Endothelial cell of umbilical vein (primary cell): ENCODE measurements around the gene KLF13. TPM values are rescaled to one million over a fixed set of nuclear protein-coding genes. Genes with fewer than 3 reads are reported as not detected.
A peak's percentile ranks its signal among the peaks of the same experiment; 100 is the strongest.
"Not testable (repeated sequence)": the region's sequence is repeated elsewhere in the genome, so short reads cannot be mapped to it uniquely, and the experiment has no call there.

Experiments
- BruUV-seq: library from RNA; stranded (reverse); fragments of 400-500 nt; replicated peaks from 2 replicates; lab custom pipeline; 2021; lab: Mats Ljungman, UMichigan
- CTCF ChIA-PET: fragments of 300-600, 350-600 bp; sonication (Branson Sonifier 250); formaldehyde crosslinking; loops from one replicate; lab custom pipeline; 2021; ENCODE audit warnings: antibody characterized with exemption, inconsistent platforms; lab: Charles Lee
- POLR2A ChIA-PET: fragments of 300-600, 350-600 bp; sonication (Branson Sonifier 250); formaldehyde crosslinking; loops from one replicate; lab custom pipeline; 2021; ENCODE audit warnings: antibody characterized with exemption, inconsistent platforms; lab: Charles Lee
- DNase-seq: peaks from one replicate; pipeline ENCODE4 v3.0.0-alpha.2; 2011; ENCODE audit warnings: low read depth, low spot score
- FAIRE-seq: peaks from 2 replicates; lab custom pipeline; 2011; peaks lifted over from hg19 to GRCh38; lab: Jason Lieb, UNC
- H2AFZ ChIP-seq: 2 replicates; pipeline ENCODE4 v1.6.0; 2012; ENCODE audit warnings: low read depth, low read length, control low read depth, inconsistent platforms
- H3K27ac ChIP-seq: 2 replicates; pipeline ENCODE4 v1.5.1; 2011; ENCODE audit warnings: low read depth, mild to moderate bottlenecking, control low read depth, low read length, moderate library complexity; ENCODE audit not compliant: insufficient read depth
- H3K27me3 ChIP-seq, 2 experiments: 2 replicates each; pipeline versions ENCODE4 v1.6.0 to v1.6.1; 2011; ENCODE audit warnings: low read length in 2 of 2, mixed read lengths in 1 of 2; ENCODE audit not compliant: control insufficient read depth in 2 of 2, insufficient read depth in 2 of 2
- H3K36me3 ChIP-seq, 2 experiments: 2 replicates in 1 of 2; 3 replicates in 1 of 2; pipeline ENCODE4 v1.5.1; 2011; ENCODE audit warnings: low read length in 2 of 2, mild to moderate bottlenecking in 1 of 2, moderate library complexity in 1 of 2; ENCODE audit not compliant: control insufficient read depth in 2 of 2, insufficient read depth in 2 of 2; ENCODE audit errors: extremely low read depth in 1 of 2
- H3K4me1 ChIP-seq: 3 replicates; pipeline ENCODE4 v1.5.1; 2011; ENCODE audit warnings: mild to moderate bottlenecking, low read length; ENCODE audit not compliant: control insufficient read depth, insufficient read depth; ENCODE audit errors: extremely low read depth
- H3K4me2 ChIP-seq: 2 replicates; pipeline ENCODE4 v1.6.1; 2011; ENCODE audit warnings: low read length, control low read depth, mixed read lengths; ENCODE audit not compliant: insufficient read depth
- H3K4me3 ChIP-seq, 3 experiments: fragments of 200-600 bp in 1 of 3; sonication (generic), shearing (Covaris generic) in 1 of 3; replicated peaks in 1 of 3; 2 replicates each; pipeline ENCODE4 v1.5.1; 2011 to 2016; ENCODE audit warnings: control low read depth in 3 of 3, low read length in 3 of 3, mild to moderate bottlenecking in 2 of 3, inconsistent platforms in 1 of 3, low read depth in 1 of 3, moderate library complexity in 1 of 3; ENCODE audit not compliant: insufficient read depth in 1 of 3
- H3K79me2 ChIP-seq: 2 replicates; pipeline ENCODE4 v1.6.0; 2012; ENCODE audit warnings: low read length, inconsistent platforms; ENCODE audit not compliant: control insufficient read depth, insufficient read depth
- H3K9ac ChIP-seq: replicated peaks from 2 replicates; pipeline ENCODE3; 2011; ENCODE audit warnings: low read length, control low read depth; ENCODE audit not compliant: insufficient read depth; ENCODE audit errors: extremely low read depth
- H3K9me1 ChIP-seq: replicated peaks from 3 replicates; pipeline ENCODE4 v1.6.0; 2011; ENCODE audit warnings: mild to moderate bottlenecking, low read length; ENCODE audit not compliant: control insufficient read depth, insufficient read depth; ENCODE audit errors: extremely low read depth
- H3K9me3 ChIP-seq: replicated peaks from 2 replicates; pipeline ENCODE4 v1.5.1; 2012; ENCODE audit warnings: low read length, inconsistent platforms; ENCODE audit not compliant: control insufficient read depth, insufficient read depth
- H4K20me1 ChIP-seq: replicated peaks from 2 replicates; pipeline ENCODE3; 2011; ENCODE audit warnings: mild to moderate bottlenecking, low read length; ENCODE audit not compliant: control insufficient read depth, insufficient read depth; ENCODE audit errors: extremely low read depth
- EZH2 ChIP-seq: IDR thresholded peaks from 2 replicates; pipeline ENCODE4 v1.6.1; 2012; ENCODE audit warnings: borderline replicate concordance, low read depth, mild to moderate bottlenecking, moderate library complexity, low read length, inconsistent platforms; ENCODE audit not compliant: severe bottlenecking
- FOS ChIP-seq: IDR thresholded peaks from 2 replicates; pipeline ENCODE4 v1.6.1; 2011; ENCODE audit warnings: mild to moderate bottlenecking, low read length, moderate library complexity, borderline replicate concordance; ENCODE audit not compliant: insufficient read depth
- GATA2 ChIP-seq: IDR thresholded peaks from 2 replicates; pipeline ENCODE4 v1.7.0; 2011; ENCODE audit warnings: low read depth, mild to moderate bottlenecking, moderate library complexity, mixed read lengths, low read length; ENCODE audit not compliant: insufficient read length, insufficient read depth
- JUN ChIP-seq: IDR thresholded peaks from 2 replicates; pipeline ENCODE4 v1.6.1; 2011; ENCODE audit warnings: borderline replicate concordance, low read depth; ENCODE audit not compliant: insufficient read length, insufficient read depth
- MYC ChIP-seq: IDR thresholded peaks from one replicate; pipeline ENCODE4 v1.6.1; 2011; ENCODE audit warnings: mild to moderate bottlenecking, low read depth, low read length
- POLR2A ChIP-seq: IDR thresholded peaks from 2 replicates; pipeline ENCODE4 v1.6.1; 2012; ENCODE audit warnings: low read depth, mild to moderate bottlenecking, control low read depth, low read length
- POLR2AphosphoS5 ChIP-seq: IDR thresholded peaks from 2 replicates; pipeline ENCODE4 v1.6.1; 2012; ENCODE audit warnings: low read depth, mild to moderate bottlenecking, control low read depth, low read length, moderate library complexity; ENCODE audit not compliant: insufficient read depth
- dilution Hi-C: fragments of 300-500 bp; cut with MboI; formaldehyde crosslinking; loops from one replicate; pipeline ENCODE4 v1.15.0; 2019; ENCODE audit warnings: low sequenced_read_pairs; ENCODE audit not compliant: extremely low pct_ligation_motif_present
- intact Hi-C: fragments of 100-400 bp; cut with micrococcal nuclease; formaldehyde crosslinking; loops from one replicate; pipeline ENCODE4 v1.10.0; 2022
- polyA plus RNA-seq, 4 experiments: library from polyadenylated mRNA; depleted of rRNA in 3 of 4; stranded (reverse) in 3 of 4; unstranded in 1 of 4; fragments of >200 nt; gene quantifications; 2 replicates each; pipeline versions ENCODE4 v1.2.1 to v1.2.3, GENCODE V29; 2011 to 2012; ENCODE audit warnings: missing spikeins in 1 of 4
- total RNA-seq: library from RNA; stranded (reverse); gene quantifications from 2 replicates; pipeline ENCODE4 v1.2.3, GENCODE V29; 2021
- TF ChIP-seq, protein P1 (sequence below): IDR thresholded peaks from 2 replicates; pipeline ENCODE4 v1.6.1; 2011; ENCODE audit not compliant: insufficient read depth, insufficient read length
- TF ChIP-seq, protein P2 (sequence below), 2 donors: IDR thresholded peaks; 1 replicate in 1 of 2; 2 replicates in 1 of 2; pipeline ENCODE4 v1.5.1; 2011; ENCODE audit warnings: low read length in 2 of 2, mild to moderate bottlenecking in 2 of 2, moderate library complexity in 2 of 2, control low read depth in 1 of 2, inconsistent platforms in 1 of 2, low read depth in 1 of 2; ENCODE audit not compliant: insufficient read depth in 1 of 2; ENCODE audit errors: extremely low read depth in 1 of 2

Gene KLF13
- total and polyA plus RNA-seq, 2 donors (not counting 3 experiments of a cell fraction or from before 2014, with no cell fraction given): 10.1 to 31.9 TPM

DNA sequence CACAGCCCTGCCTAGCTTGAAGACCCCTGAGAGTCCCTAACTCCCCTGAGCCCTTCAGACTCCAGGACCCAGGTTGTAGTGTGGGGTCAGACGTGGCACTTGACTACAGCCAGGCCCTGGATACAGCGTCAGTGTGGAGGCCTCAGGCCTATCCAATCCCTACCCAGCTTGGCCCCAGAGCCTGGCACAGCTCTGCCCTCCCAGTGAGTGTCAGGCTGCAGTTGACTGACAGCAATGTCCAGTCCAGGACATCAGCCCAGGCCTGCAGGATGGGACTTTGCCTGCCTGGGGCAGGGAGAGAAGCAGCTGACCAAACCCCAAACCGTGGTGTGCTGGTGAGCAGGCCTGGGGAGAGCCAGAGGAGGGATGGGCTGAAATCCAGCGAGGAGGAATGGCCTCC, 27.3 kb downstream of the KLF13 start:
- Histone ChIP-seq H2AFZ (no peak overlapping the region), H3K27ac (peak overlapping the region; percentile 51), H3K4me3 (no peak overlapping the region), H3K4me1 (peaks cover 13% of the 10 kb centered on the region), H3K9ac (peak overlapping the region; percentile 11), H3K79me2 (peaks cover 6% of the 10 kb centered on the region), H3K9me3 (no peaks in the 10 kb centered on the region), H3K36me3 (no peaks in the 10 kb centered on the region), H3K9me1 (no peaks in the 10 kb centered on the region), H3K4me2 (no peak overlapping the region), H3K27me3 (no peaks in the 10 kb centered on the region), H4K20me1 (no peaks in the 10 kb centered on the region)
- CTCF ChIA-PET: interaction anchor here (0.8 to 1.9 kb wide), 7 partner anchors 9 to 136 kb away, joined by 3 to 10 read pairs (median 5); no protein-coding TSS in a partner anchor
- dilution Hi-C loops: no loop called here
- no peak for TF ChIP-seq FOS
- no peak for TF ChIP-seq GATA2
- TF ChIP-seq EZH2: no peak
- TF ChIP-seq POLR2AphosphoS5: no peak
- no peak for TF ChIP-seq POLR2A
- no peak for TF ChIP-seq MYC
- TF ChIP-seq, protein P1, sequence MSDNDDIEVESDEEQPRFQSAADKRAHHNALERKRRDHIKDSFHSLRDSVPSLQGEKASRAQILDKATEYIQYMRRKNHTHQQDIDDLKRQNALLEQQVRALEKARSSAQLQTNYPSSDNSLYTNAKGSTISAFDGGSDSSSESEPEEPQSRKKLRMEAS: no peak
- no peak for TF ChIP-seq JUN
- TF ChIP-seq, protein P2, sequence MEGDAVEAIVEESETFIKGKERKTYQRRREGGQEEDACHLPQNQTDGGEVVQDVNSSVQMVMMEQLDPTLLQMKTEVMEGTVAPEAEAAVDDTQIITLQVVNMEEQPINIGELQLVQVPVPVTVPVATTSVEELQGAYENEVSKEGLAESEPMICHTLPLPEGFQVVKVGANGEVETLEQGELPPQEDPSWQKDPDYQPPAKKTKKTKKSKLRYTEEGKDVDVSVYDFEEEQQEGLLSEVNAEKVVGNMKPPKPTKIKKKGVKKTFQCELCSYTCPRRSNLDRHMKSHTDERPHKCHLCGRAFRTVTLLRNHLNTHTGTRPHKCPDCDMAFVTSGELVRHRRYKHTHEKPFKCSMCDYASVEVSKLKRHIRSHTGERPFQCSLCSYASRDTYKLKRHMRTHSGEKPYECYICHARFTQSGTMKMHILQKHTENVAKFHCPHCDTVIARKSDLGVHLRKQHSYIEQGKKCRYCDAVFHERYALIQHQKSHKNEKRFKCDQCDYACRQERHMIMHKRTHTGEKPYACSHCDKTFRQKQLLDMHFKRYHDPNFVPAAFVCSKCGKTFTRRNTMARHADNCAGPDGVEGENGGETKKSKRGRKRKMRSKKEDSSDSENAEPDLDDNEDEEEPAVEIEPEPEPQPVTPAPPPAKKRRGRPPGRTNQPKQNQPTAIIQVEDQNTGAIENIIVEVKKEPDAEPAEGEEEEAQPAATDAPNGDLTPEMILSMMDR (IDR thresholded peaks at IDR 0.05; ENCODE audit: extremely low read depth in 1 of 2, insufficient read depth in 1 of 2, low read depth in 1 of 2, low read length in 2 of 2): no peak
- intact Hi-C loops: loop anchor here (1.0 kb wide), 2 partner anchors 12 to 28 kb away; partner anchors contain the start of gene KLF13
- POLR2A ChIA-PET: interaction anchor here (0.9 to 1.1 kb wide), 2 partner anchors 9 to 11 kb away, joined by 3 read pairs; no protein-coding TSS in a partner anchor
- DNase-seq: no peak
- BruUV-seq: no TSS peak
- FAIRE-seq: no peak

DNA sequence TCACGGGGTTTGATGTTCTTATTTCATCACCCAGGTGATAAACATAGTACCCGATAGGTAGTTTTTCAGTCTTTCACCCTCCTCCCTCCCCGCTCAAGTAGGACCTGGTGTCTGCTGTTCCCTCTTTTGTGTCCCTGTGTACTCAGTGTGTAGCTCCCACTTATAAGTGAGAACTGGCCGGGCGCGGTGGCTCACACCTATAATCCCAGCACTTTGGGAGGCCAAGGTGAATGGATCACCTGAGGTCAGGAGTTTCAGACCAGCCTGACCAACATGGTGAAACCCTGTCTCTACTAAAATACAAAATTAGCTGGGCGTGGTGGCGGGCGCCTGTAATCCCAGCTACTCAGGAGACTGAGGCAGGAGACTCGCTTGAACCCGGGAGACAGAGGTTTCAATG, 29.5 kb downstream of the KLF13 start:
- dilution Hi-C loops, BruUV-seq, H3K27me3 ChIP-seq, POLR2A ChIA-PET, DNase-seq, H2AFZ ChIP-seq, intact Hi-C loops, H3K9me3 ChIP-seq, H3K27ac ChIP-seq, H4K20me1 ChIP-seq, H3K4me2 ChIP-seq, H3K4me3 ChIP-seq, H3K9me1 ChIP-seq, FAIRE-seq, H3K36me3 ChIP-seq, H3K9ac ChIP-seq: not testable (repeated sequence)
- H3K79me2 ChIP-seq: peaks cover 13% of the 10 kb centered on the region
- H3K4me1 ChIP-seq: peaks cover 15% of the 10 kb centered on the region
- CTCF ChIA-PET: interaction anchor here (1.5 kb wide), 1 partner anchor 79 kb away, joined by 3 read pairs; no protein-coding TSS in a partner anchor
